ENCODE data around the gene SNX22.

The SNX22 gene

DNA sequence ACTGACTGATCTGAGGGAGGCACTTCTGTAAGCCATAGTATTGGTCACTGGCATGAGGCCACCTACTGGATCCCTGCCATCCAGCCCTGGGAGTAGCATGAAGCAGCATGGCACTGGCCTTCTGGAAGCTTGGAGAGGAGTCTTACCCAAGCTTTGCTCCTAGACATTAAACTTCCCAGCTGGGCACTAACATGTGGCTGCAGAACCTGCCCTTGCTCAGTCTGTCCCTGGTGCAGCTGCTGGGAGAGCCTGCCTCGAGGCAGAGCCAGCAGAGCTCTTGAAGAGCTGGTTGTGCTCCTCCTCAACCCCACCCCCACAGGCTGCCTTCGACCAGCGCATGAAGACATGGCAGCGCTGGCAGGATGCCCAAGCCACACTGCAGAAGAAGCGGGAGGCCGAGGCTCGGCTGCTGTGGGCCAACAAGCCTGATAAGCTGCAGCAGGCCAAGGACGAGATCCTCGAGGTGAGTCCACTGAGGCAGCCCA lies 17.1 kb upstream of the SNX22 start:
- DNase-seq: no peak

DNA sequence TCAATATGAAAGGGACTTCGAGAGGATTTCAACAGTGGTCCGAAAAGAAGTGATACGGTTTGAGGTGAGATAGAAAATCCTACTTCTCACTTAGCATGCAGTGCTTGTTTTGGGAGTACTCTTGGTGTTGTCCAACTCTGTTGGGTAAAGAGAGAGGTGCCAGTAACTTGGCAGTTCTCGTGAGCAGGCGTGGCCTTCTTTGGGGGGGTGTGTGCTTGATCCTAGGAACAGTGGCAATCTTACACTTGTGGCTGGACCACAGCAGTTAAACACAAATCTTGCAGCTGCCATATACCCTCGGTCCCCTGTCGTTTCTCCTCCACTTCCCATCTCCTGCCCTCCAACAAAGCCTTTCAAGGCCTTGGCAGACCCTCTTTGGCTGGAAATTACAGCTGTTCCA lies 15.2 kb upstream of the SNX22 start:
- DNase-seq: no peak

DNA sequence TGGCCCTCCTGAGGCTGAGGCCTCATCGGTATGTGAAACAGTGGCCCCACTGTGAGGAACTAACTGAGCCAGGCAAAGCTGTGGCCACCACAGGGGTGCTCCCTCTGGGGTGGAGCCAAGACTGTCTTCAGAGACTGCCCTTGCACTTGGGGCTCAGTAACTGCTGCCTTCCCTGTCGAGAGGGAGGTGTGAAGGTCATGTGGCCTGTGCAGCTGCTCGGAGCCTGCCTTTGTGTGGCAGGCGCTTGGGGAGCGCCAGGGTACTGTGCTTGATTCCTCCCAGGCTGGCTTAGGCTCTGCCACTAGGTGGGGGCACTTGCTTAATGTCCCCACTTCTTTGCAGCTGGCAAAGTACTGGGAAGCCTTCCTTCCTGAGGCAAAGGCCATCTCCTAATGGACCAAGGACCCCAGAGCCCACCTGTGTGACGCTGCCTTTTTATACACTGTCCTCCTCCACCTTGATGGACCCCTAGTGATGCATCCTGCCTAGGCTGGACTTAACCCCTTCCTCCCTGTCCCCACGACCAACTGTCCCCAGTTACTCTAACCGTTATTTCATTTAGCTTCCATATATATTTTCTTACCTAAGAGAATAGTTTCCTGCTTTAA lies 14.2 kb upstream of the SNX22 start:
- peak in 1 of 2 experiments; percentile 19 for DNase-seq

DNA sequence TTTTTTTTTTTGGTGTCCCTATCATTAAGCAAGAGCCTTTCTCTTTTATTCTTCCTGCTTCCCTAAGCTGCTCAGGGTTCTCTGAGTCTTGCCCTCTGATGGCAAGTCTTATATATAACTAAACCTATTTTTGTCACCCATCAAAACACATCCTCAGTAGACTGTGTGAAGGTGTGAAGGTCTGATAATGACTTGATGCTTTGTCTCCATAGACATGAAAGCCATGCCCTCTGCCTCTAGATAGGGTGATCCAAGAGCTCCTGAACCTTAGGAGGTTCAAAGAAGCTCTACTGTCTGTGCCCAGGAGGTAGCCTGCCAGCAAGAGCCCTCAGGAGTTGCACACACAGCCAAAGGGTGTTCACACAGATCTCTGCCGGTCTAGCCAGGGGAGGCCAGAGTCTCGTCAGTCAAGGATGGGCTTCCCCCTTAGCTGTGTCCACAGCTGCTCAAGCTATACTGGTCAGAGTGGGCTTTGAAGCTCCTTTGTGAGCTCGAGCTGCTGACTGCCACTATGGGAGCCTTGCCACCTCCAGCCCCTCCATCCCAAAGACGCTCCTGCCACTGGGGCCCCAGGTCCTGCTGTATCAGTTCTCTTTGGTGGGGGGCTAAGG lies 13.1 kb upstream of the SNX22 start:
- no peak for DNase-seq

DNA sequence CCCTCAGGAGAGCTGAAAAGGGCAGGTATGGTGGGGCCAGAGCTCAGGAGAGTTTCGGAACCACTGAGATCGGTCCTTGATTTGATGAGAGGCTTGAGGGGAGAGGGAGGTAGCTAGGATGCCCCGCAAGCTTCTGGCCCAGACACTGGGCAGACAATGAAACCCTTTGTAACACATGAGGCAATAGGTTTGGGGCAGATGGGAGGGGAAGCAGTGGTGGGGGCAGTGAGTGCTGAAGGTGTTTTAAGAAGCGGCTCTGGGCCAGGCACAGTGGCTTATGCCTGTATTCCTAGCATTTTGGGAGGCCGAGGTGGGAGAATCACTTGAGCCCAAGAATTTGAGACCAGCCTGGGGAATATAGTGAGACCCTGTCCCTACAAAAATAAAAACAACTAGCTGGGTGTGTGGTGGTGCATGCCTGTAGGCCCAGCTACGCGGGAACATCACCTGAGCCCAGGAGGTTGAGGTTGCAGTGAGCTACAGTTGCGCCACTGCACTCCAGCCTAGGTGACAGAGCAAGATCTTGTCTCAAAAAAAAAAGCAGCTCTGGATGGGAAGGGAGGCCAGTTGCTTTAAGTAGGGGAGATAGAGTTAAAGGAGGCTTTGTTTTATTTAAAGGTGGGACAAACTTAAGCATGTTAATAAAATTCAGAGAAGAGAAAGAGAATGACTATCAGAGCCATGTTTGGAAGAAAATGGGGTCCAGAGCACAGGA lies 9.6 kb upstream of the SNX22 start:
- DNase-seq: no peak

DNA sequence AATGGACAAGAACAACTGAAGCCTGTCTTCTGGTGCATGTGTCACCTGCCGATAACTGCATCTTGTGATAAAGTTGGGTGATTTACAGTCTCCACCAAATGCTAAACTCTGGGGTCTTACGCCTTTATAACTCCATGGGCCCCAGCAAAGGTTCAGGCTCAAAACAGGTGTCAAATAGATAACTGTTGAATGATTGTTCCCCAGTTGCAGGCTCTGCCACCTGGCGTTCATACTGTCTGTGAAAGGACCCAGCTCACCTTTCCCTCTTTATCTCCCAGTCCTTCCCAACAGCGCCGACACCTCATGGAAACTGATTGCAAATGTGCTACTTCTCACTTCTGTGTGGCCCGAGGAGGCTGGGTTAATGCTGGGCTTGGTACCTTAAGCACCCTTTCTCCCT lies 8.3 kb upstream of the SNX22 start:
- DNase-seq: no peak

DNA sequence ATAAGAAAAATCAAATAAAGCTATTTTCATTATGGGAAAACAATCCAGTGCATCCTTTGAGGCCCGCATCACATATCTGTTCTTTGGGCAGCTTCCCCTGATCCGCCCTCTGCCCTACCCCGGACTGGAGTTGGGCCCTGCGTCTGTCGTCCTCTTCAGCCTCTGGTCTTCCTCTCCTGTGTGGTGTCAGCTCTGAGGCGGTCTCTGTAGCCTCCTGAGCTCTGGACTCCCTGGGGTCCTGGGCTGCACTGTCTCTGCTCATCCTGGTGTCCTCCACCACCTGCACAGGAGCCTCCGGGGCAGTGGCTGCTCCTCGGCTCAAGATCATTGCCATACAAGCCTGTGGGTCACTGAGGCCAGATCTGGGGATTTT lies 7.4 kb upstream of the SNX22 start:
- no peak for DNase-seq

DNA sequence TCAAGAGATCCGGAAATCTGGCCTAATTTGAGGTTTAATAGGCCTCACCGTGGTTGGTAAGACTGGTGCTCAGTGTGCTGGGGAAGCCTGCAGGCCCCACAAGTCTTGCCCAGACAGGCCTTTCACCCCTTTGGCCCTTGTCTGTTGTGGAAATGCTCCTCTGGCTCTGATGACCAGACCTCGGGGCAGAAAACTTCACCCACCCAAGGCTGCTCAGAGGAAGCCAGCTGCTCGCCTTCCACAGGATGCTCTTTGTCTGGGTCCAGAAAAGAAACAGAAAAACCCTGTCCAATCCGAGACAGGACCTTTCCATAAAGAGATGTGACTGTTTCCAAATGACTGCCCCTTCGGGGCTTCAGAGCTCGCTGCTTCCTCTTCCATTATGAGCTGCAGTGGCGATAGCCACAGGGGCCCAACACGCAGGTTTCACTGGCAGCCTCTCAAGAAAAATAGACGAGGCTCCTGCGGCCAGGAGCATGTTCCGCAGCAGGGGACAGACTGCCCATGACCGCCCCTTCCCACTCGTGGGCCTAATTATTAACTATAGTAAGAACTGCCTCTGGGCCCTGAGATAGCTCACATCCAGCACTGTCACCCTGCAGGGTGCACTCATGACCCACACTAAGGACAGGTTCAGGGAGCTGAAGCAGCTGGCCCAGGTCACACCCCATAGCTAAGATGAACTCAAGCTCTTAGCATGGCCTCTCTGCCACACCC lies 6.8 kb upstream of the SNX22 start:
- DNase-seq: no peak

DNA sequence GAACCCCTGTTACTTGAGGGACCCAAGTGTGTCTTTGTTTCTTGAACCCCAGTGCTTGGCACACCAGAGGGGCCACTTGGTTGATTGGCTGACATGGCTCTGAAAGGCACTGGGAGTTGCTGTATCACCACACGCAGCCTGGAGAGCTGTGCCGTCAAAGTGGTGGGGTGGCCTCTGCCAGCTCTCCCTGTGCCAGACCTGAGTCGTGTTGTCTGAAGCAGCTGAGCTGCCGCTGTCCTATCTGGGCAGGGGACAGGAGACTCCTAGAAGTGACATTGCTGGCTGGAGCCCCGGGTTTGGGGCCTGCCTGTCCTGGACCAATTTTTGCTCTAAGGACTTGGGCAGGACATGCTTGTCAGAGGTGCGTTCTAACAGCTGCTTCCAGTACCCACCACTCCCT lies 5.5 kb upstream of the SNX22 start:
- DNase-seq: no peak

DNA sequence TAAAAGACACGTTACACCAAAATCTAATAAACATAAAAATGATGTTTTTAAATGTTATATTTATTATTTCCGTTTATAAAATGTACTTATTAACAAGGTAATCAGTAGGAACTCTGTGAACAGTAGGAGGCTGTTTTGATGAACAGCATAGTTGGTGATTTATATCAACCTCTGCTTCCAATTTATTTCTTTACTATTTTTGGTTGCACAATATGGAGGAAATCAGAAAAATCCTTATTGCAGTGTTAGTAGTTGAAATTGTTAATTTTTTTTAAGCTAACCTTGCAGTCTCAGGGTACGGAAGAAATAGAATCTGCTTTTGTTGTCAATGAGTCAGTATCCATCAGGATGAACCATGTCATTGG lies 5.0 kb upstream of the SNX22 start:
- no peak for DNase-seq

DNA sequence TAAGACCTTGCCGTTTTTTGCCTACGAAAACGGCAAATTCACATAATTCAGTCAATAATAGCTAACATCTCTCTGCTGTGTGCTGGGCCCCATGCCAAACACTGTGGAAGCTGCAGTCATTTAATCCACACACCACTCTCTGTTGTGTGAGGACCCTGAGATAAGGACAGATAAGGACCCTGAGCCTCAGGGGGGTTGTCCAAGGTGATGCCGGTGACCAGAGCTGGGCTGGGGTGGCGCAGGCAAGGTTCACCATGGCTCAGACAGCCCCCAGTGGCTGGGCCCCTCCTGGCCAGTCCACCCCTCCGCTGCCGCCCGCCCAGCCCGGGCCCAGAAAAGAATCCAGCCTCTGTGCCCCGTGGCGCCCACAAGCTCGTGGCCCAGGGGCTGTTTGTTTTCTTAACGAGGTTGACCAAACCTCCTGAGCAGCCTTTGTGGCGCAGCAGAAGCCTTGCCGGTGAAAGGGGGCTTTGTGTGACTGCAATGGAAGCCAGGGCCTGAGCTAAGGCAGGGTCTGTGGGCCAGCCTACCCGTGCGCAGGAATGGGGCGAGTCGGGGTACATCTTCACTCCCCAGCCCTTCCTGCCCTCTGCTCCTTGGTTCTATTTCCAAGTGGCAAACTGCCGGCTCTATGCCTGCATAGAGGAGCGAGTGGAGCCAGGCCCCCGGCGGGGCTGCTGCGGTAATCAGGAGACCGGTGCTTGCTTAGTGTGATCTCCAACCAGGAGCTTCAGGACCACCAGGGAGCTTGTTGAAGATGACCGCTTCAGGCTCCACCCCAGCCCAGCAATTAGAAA lies 4.4 kb upstream of the SNX22 start:
- DNase-seq: no peak

DNA sequence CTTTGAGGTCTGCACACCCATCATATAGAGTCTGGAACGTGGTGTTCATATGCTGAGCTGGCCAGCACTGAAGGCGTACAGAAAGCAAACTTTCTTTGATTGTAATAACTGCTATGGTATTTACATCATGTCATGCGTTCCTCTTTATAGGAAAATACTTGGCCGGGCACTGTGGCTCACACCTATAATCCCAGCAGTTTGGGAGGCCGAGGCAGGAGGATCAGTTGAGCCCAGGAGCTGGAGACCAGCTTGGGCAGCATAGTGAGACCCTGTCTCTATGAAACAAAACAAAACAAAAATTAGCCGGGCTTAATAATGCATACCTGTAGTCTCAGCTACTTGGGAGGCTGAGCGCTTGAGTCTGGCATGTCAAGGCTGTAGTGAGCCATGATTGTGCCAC lies 3.4 kb upstream of the SNX22 start:
- no peak for DNase-seq

DNA sequence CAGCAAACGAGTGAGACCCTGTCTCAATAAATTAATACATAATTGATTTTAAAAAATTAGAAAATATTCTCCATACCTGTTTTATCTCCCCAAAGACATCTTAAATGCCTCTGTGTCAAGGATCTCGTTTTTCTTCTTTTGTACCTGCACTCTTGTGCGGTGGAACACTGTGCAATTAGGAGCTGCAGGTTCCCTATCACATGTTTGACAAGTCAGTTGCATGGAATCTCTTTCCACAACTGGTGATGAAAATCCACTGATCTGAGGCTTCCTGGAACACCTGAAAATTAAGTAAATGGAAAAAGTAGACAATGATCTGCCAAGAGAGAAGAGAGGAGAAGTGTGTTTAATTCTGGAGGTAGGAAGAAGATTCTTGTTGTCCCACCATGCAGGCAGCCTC lies 3.0 kb upstream of the SNX22 start:
- no peak for DNase-seq

DNA sequence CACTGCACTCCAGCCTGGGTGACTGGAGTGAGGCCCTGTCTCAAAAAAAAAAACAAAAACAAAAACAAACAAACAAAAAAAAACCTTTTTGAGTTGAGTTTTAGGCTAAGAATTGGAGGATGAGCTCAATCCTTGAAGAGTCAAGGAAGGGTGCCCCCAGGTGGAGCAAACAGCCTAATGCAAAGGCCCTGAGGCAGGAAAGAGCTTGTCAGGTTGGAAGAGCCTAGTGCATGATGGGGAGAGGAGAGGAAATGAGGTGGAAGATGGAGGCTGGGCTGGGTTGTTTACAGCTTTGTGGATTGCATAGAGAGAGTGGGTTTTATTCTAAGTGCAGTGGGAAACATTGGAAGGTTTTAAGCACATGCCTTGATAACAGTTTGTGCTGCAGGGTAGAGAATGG lies 2.1 kb upstream of the SNX22 start:
- peak; percentile 26 to 50 for DNase-seq

DNA sequence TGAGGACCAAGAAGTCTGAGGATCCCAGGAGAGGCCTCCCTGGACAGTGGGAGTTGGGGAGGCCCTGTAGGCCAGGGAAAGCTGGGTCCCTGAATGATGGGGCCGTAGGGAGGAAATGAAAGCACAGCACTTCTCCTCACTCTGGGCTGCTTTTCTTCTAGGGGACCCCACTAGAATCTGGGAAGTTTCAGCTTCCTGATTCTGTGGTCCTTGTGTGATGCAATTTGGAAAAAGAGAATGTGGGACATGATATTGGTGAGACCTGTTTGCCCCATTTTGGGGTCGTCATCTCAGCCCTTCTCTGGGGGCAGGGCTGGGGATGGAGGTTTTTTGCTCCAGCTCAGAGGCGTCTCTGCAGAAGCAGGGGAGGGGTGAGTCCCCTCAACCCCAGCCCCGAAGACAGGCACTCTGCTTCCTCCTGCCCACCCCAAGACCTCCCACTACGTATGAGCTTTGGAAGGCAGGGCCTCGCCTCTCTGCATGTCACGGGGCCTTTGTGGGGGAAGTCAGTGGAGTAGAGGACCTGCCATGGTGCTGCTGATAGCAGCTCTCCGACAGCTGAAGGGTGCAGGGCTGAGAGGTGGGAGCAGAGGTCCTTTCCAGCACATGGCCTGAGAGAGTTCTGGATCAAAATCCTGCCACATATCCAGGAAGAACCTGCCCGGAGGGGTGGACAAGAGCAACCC lies 1.5 kb upstream of the SNX22 start:
- no peak for DNase-seq

DNA sequence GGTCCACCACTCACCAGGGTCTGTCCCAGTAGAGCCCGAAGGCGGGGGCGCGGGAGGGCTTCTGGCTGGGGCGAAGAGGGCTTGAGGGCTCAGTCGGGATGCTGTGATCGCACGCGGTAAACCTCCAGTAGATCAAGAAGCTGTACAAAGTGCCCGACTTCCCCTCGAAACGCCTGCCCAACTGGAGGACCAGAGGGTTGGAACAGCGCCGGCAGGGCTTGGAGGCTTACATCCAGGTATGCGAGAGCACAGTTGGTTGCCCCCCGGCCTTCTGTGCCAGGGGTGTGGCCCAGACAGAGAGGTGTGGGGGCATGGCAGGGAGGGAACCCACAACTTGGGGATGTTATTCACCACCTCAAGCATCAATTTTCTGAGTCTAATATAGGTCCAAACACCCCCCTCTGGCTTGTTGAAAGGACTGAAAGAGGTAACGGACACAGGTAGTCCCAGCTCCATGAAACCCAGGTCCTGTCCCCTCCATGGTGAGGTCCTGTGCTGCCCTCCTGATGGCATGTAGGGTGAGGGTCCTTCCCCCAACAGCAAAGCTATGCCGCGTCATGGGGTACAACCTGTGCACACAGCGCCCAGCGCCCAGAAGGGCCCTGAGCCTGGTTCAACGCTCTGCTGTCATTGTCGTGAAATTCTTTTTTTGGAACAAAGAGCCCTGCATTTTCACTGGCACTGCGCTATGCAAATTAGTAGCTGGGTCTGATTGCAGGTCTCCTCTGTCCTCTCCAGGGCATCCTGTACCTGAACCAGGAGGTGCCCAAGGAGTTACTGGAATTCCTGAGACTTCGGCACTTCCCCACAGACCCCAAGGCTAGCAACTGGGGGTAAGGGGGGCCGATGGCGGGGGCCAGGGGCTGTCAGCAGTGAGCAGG lies 1.2 kb downstream of the SNX22 start:
- peak in 1 of 2 experiments; percentile 30 for DNase-seq

DNA sequence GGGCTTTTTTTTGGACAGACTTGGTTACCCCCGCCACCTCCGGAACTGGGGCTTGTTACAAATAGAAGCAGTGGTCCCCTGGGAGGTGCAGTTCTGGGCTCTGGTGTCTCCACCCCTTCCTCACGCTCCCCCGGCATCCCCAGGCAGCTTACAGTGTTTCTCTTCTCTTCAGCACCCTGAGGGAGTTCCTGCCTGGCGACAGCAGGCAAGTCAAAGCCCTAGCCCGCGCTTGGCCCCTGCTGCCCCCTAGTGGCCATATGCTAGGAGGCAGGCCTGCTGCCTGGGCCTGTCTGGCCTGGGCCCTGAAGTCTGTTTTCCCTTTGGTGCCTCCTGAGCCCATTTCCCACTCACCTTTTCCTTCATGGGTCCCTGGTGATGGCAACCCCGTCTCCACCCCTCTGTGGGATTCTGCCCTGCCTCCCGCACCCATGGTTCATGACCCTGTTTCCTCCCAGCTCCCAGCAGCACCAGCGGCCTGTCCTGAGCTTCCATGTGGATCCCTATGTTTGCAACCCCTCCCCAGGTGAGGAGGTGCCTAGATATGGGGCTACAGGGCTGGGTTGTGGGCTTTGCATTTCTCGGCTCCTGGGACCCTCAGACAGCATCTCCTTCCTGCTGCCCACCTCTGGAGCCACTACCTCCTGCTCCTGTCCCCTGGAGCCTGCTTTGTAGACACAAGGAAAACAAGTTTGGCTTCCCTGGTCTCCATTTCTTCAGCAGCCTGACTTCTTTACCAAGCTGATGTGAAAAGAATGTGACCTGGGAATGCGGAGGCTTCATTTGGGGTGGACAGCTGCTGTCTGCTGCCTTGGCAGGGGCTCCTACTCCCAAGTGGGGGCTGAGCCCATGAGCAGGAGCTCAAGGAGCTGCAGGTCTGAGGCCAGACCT lies 2.2 kb downstream of the SNX22 start:
- DNase-seq: peak; percentile 67 to 90

DNA sequence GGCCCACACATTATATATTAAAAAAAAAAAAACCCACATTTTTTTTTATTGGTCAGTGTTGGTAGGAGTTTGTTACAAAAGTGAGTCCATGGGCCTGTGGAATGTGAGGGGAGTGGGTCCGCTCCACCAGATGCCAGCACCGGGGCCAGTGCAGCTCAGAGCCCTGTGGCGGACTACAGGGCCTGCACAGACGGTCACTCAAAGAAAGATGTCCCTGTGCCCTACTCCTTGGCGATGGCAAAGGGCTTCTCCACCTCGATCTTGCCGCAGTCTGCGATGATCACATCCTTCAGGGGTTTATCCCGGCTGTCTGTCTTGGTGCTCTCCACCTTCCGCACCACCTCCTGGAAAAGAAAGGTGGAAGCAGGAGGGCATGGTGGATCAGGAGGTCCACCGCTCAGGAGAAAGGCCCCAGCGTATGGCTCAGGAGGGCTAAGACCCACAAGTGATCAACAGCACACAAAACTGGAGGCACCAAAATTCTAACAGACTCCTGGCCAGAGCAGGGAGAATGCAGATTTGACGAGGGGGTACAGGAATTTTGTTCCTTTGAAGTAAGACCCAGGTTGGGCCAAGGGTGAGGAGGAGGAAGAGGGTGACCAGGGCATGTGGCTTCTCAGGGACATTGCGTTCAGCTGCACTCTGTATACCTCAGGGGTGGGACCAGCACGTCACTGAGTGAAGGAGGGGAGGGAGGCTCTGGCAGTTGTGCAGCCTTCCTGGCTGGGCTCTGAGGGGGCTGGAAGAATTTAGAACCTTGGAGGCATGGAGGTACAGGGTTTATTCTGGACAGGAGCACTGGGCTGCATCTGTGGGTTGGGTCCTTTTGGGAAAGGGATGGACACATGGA lies 4.5 kb downstream of the SNX22 start:
- DNase-seq: no peak

DNA sequence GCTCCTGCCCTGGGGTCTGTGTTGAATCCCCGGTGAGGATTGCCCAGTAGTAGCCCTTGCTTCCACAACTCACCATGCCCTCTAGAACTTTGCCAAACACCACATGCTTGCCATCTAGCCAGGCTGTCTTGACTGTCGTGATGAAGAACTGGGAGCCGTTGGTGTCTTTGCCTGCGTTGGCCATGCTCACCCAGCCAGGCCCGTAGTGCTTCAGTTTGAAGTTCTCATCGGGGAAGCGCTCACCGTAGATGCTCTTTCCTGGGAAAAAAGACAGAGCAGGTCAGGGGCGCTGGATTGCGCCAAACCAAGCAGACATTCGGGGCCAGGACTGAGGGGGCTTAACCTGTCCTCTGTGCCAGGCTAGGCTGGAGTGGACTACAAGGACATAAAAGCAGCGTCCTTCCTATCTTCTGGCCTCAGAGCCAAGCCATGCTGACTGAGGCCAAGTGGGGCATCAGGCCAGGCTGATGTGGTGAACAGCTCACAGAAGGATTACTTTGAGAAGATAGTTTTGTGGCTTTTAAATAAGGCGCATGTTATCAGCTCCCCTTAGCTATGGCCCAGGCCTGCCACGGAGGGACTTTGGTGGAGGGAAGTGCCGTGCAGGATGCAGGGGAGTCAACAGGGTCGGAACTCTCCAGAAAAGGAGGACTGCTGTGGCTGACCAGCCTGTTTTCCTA lies 5.3 kb downstream of the SNX22 start:
- no peak for DNase-seq

Data from NCI-H524 (cell line).